ENCODE data around the gene ABCC5.

DNA sequence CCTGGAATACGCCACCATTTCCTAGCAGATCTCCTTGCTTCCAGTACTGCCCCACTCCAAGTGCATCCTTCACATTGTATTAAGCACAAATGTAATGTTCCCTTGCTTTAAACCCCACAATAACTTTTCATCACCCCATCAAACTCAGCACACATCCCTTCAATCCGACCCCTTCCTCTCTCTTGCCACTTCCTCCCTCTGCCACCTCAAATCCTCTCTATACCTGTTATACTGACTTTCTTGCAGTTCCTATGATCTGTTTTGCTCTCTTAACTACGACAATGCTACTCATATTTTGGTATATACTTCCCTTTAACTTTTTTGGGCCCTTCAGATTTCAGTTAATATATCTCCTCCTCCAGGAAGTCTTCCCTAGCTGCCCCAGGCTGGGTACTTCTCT lies 147.1 kb downstream of the ABCC5 start:
- TF ChIP-seq, protein P1, sequence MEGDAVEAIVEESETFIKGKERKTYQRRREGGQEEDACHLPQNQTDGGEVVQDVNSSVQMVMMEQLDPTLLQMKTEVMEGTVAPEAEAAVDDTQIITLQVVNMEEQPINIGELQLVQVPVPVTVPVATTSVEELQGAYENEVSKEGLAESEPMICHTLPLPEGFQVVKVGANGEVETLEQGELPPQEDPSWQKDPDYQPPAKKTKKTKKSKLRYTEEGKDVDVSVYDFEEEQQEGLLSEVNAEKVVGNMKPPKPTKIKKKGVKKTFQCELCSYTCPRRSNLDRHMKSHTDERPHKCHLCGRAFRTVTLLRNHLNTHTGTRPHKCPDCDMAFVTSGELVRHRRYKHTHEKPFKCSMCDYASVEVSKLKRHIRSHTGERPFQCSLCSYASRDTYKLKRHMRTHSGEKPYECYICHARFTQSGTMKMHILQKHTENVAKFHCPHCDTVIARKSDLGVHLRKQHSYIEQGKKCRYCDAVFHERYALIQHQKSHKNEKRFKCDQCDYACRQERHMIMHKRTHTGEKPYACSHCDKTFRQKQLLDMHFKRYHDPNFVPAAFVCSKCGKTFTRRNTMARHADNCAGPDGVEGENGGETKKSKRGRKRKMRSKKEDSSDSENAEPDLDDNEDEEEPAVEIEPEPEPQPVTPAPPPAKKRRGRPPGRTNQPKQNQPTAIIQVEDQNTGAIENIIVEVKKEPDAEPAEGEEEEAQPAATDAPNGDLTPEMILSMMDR (conservative IDR thresholded peaks at IDR 0.05) = no peak
- TF ChIP-seq EZH2 (IDR thresholded peaks at IDR 0.05; ENCODE audit: low read depth) = no peak

Measured in PC-9 (cell line).